ENCODE measurements around the gene PIK3R1. TPM values are rescaled to one million over a fixed set of nuclear protein-coding genes. Genes with fewer than 3 reads are reported as not detected.
A peak's percentile ranks its signal among the peaks of the same experiment; 100 is the strongest.

PIK3R1 gene
- total RNA-seq, 2 donors from 2014 or later: 81.8 to 91.5 TPM

GRCh38 chr5:68290847-68291246 is 75.3 kb downstream of the PIK3R1 start:
- H3K36me3 ChIP-seq: peaks cover 21% of the 10 kb centered on the region
- no peak overlapping the region for H3K4me3 ChIP-seq
- peak overlapping the region in 1 of 2 donors; percentile 43 for H3K27ac ChIP-seq
- H3K27me3 ChIP-seq (replicated peaks; ENCODE audit: insufficient read depth): no peaks in the 10 kb centered on the region
- DNase-seq (ENCODE audit: low spot score): no peak
- TF ChIP-seq, protein P1, sequence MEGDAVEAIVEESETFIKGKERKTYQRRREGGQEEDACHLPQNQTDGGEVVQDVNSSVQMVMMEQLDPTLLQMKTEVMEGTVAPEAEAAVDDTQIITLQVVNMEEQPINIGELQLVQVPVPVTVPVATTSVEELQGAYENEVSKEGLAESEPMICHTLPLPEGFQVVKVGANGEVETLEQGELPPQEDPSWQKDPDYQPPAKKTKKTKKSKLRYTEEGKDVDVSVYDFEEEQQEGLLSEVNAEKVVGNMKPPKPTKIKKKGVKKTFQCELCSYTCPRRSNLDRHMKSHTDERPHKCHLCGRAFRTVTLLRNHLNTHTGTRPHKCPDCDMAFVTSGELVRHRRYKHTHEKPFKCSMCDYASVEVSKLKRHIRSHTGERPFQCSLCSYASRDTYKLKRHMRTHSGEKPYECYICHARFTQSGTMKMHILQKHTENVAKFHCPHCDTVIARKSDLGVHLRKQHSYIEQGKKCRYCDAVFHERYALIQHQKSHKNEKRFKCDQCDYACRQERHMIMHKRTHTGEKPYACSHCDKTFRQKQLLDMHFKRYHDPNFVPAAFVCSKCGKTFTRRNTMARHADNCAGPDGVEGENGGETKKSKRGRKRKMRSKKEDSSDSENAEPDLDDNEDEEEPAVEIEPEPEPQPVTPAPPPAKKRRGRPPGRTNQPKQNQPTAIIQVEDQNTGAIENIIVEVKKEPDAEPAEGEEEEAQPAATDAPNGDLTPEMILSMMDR (IDR thresholded peaks at IDR 0.05): no peak
- peaks cover 41 to 65% of the 10 kb centered on the region in 2 donors for H3K4me1 ChIP-seq (ENCODE audit: control insufficient read depth in 1 of 2, low read depth in 2 of 2)
- ATAC-seq (ENCODE audit: insufficient number of reproducible peaks, low FRiP score, low read depth): no peak
- no peaks in the 10 kb centered on the region for H3K9me3 ChIP-seq

- no peak overlapping the region for H3K4me3 ChIP-seq
- TF ChIP-seq, protein P1 (IDR thresholded peaks at IDR 0.05): no peak
- H3K36me3 ChIP-seq: peaks cover 35% of the 10 kb centered on the region
- ATAC-seq (ENCODE audit: insufficient number of reproducible peaks, low FRiP score, low read depth): no peak
- no peak for DNase-seq (ENCODE audit: low spot score)
- no peaks in the 10 kb centered on the region for H3K27me3 ChIP-seq (replicated peaks; ENCODE audit: insufficient read depth)
- no peaks in the 10 kb centered on the region for H3K9me3 ChIP-seq
- peak overlapping the region; percentile 23 to 43 for H3K27ac ChIP-seq
- H3K4me1 ChIP-seq (ENCODE audit: control insufficient read depth in 1 of 2, low read depth in 2 of 2): peaks cover 31 to 52% of the 10 kb centered on the region in 2 donors
Observed at GRCh38 chr5:68292316-68292715, 76.8 kb downstream of the PIK3R1 start.

GRCh38 chr5:68295772-68296171 is 80.2 kb downstream of the PIK3R1 start:
- Histone ChIP-seq H3K27ac (no peak overlapping the region), H3K27me3 (replicated peaks; ENCODE audit: insufficient read depth) (no peaks in the 10 kb centered on the region), H3K9me3 (no peaks in the 10 kb centered on the region), H3K36me3 (peaks cover 47% of the 10 kb centered on the region), H3K4me3 (no peak overlapping the region), H3K4me1 (ENCODE audit: control insufficient read depth in 1 of 2, low read depth in 2 of 2) (peaks cover 9 to 34% of the 10 kb centered on the region in 2 donors)
- TF ChIP-seq, protein P1 (IDR thresholded peaks at IDR 0.05): no peak
- ATAC-seq (ENCODE audit: insufficient number of reproducible peaks, low FRiP score, low read depth) (no peak), DNase-seq (ENCODE audit: low spot score) (no peak)

DNA sequence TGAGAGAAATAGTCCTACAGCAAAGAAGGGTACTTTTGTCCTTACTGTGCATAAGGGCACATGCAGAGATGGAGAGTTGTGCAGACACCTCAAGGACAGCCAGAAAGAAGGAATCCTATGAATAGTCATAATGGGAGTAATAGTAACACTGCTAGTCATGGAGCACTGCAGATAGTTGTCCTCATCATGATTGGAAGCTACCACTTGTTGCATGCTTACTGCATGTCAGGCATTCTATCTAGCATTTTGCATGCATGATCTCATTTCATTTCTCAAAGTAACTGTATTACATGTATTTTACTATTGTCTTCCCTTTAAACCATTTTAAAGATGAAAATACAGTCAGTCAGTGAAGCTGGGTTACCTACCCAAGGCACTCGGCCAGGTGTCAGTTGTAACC is 81.3 kb downstream of the PIK3R1 start:
- Histone ChIP-seq H3K27ac (no peak overlapping the region), H3K4me3 (no peak overlapping the region), H3K4me1 (ENCODE audit: control insufficient read depth in 1 of 2, low read depth in 2 of 2) (peaks cover 6 to 23% of the 10 kb centered on the region in 2 donors), H3K9me3 (no peaks in the 10 kb centered on the region), H3K36me3 (peaks cover 47% of the 10 kb centered on the region), H3K27me3 (replicated peaks; ENCODE audit: insufficient read depth) (no peaks in the 10 kb centered on the region)
- ATAC-seq (ENCODE audit: insufficient number of reproducible peaks, low FRiP score, low read depth) (no peak), DNase-seq (ENCODE audit: low spot score) (no peak)
- TF ChIP-seq, protein P1 (IDR thresholded peaks at IDR 0.05): no peak

DNA sequence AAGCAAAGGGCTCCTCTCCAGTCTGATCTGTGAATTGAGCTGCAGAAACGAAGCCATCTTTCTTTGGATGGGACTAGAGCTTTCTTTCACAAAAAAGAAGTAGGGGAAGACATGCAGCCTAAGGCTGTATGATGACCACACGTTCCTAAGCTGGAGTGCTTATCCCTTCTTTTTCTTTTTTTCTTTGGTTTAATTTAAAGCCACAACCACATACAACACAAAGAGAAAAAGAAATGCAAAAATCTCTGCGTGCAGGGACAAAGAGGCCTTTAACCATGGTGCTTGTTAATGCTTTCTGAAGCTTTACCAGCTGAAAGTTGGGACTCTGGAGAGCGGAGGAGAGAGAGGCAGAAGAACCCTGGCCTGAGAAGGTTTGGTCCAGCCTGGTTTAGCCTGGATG is 82.1 kb downstream of the PIK3R1 start:
- TF ChIP-seq, protein P1 (IDR thresholded peaks at IDR 0.05): no peak
- Histone ChIP-seq H3K27ac (no peak overlapping the region), H3K27me3 (replicated peaks; ENCODE audit: insufficient read depth) (no peaks in the 10 kb centered on the region), H3K4me3 (no peak overlapping the region), H3K9me3 (no peaks in the 10 kb centered on the region), H3K4me1 (ENCODE audit: control insufficient read depth in 1 of 2, low read depth in 2 of 2) (peaks cover 6 to 15% of the 10 kb centered on the region in 2 donors), H3K36me3 (peaks cover 49% of the 10 kb centered on the region)
- no peak for DNase-seq (ENCODE audit: low spot score)
- ATAC-seq (ENCODE audit: insufficient number of reproducible peaks, low FRiP score, low read depth): no peak

All from thoracic aorta (tissue), 2 donors.